H1 (cell line): ENCODE results near the gene RFC3.

Source experiments
- EZH2 ChIP-seq: fragments of 200-600 bp; sonication (generic); IDR thresholded peaks from 2 replicates; pipeline ENCODE4 v1.7.1; 2012; ENCODE audit warnings: low read depth, mild to moderate bottlenecking, moderate library complexity, low read length, inconsistent platforms; ENCODE audit not compliant: severe bottlenecking
- KDM4A ChIP-seq: IDR thresholded peaks from one replicate; pipeline ENCODE4 v1.7.1; 2012; ENCODE audit warnings: low read depth, mild to moderate bottlenecking, moderate library complexity, low read length, inconsistent platforms; ENCODE audit not compliant: severe bottlenecking
- MAX ChIP-seq: IDR thresholded peaks from 2 replicates; pipeline ENCODE4 v1.6.1; 2012; ENCODE audit warnings: inconsistent platforms
- POLR2A ChIP-seq, 2 experiments: IDR thresholded peaks; 1 replicate in 1 of 2; 2 replicates in 1 of 2; pipeline ENCODE4 v1.6.1; 2011; ENCODE audit warnings: low read depth in 2 of 2, low read length in 2 of 2, mild to moderate bottlenecking in 2 of 2; ENCODE audit errors: control extremely low read depth in 1 of 2
- POLR2AphosphoS5 ChIP-seq: IDR thresholded peaks from 2 replicates; pipeline ENCODE4 v1.6.1; 2011; ENCODE audit warnings: low read depth, low read length
- RAD21 ChIP-seq, 2 experiments: IDR thresholded peaks in 1 of 2; conservative IDR thresholded peaks in 1 of 2; 2 replicates each; pipeline ENCODE4 v1.6.1; 2011; ENCODE audit warnings: low read depth in 2 of 2, low read length in 2 of 2, improper control_type of control experiment in 1 of 2, inconsistent platforms in 1 of 2, mild to moderate bottlenecking in 1 of 2, moderate library complexity in 1 of 2
- TF ChIP-seq, protein P1 (sequence below): fragments of 300-600 bp; sonication (generic); IDR thresholded peaks from 2 replicates; pipeline ENCODE4 v1.7.1; 2012; ENCODE audit warnings: low read length, moderate library complexity, mild to moderate bottlenecking, inconsistent platforms; ENCODE audit not compliant: insufficient replicate concordance
- TF ChIP-seq, protein P2 (sequence below): IDR thresholded peaks from 2 replicates; pipeline ENCODE4 v1.6.1; 2012; ENCODE audit warnings: inconsistent platforms
- TF ChIP-seq, protein P3 (sequence below), 3 experiments: IDR thresholded peaks; 1 replicate in 2 of 3; 2 replicates in 1 of 3; pipeline versions ENCODE4 v1.5.1 to v1.6.1; 2011; ENCODE audit warnings: low read length in 3 of 3, mild to moderate bottlenecking in 3 of 3, inconsistent platforms in 2 of 3, low read depth in 1 of 3, moderate library complexity in 1 of 3; ENCODE audit not compliant: insufficient read depth in 1 of 3; ENCODE audit errors: control extremely low read depth in 1 of 3

- TF ChIP-seq, protein P1, sequence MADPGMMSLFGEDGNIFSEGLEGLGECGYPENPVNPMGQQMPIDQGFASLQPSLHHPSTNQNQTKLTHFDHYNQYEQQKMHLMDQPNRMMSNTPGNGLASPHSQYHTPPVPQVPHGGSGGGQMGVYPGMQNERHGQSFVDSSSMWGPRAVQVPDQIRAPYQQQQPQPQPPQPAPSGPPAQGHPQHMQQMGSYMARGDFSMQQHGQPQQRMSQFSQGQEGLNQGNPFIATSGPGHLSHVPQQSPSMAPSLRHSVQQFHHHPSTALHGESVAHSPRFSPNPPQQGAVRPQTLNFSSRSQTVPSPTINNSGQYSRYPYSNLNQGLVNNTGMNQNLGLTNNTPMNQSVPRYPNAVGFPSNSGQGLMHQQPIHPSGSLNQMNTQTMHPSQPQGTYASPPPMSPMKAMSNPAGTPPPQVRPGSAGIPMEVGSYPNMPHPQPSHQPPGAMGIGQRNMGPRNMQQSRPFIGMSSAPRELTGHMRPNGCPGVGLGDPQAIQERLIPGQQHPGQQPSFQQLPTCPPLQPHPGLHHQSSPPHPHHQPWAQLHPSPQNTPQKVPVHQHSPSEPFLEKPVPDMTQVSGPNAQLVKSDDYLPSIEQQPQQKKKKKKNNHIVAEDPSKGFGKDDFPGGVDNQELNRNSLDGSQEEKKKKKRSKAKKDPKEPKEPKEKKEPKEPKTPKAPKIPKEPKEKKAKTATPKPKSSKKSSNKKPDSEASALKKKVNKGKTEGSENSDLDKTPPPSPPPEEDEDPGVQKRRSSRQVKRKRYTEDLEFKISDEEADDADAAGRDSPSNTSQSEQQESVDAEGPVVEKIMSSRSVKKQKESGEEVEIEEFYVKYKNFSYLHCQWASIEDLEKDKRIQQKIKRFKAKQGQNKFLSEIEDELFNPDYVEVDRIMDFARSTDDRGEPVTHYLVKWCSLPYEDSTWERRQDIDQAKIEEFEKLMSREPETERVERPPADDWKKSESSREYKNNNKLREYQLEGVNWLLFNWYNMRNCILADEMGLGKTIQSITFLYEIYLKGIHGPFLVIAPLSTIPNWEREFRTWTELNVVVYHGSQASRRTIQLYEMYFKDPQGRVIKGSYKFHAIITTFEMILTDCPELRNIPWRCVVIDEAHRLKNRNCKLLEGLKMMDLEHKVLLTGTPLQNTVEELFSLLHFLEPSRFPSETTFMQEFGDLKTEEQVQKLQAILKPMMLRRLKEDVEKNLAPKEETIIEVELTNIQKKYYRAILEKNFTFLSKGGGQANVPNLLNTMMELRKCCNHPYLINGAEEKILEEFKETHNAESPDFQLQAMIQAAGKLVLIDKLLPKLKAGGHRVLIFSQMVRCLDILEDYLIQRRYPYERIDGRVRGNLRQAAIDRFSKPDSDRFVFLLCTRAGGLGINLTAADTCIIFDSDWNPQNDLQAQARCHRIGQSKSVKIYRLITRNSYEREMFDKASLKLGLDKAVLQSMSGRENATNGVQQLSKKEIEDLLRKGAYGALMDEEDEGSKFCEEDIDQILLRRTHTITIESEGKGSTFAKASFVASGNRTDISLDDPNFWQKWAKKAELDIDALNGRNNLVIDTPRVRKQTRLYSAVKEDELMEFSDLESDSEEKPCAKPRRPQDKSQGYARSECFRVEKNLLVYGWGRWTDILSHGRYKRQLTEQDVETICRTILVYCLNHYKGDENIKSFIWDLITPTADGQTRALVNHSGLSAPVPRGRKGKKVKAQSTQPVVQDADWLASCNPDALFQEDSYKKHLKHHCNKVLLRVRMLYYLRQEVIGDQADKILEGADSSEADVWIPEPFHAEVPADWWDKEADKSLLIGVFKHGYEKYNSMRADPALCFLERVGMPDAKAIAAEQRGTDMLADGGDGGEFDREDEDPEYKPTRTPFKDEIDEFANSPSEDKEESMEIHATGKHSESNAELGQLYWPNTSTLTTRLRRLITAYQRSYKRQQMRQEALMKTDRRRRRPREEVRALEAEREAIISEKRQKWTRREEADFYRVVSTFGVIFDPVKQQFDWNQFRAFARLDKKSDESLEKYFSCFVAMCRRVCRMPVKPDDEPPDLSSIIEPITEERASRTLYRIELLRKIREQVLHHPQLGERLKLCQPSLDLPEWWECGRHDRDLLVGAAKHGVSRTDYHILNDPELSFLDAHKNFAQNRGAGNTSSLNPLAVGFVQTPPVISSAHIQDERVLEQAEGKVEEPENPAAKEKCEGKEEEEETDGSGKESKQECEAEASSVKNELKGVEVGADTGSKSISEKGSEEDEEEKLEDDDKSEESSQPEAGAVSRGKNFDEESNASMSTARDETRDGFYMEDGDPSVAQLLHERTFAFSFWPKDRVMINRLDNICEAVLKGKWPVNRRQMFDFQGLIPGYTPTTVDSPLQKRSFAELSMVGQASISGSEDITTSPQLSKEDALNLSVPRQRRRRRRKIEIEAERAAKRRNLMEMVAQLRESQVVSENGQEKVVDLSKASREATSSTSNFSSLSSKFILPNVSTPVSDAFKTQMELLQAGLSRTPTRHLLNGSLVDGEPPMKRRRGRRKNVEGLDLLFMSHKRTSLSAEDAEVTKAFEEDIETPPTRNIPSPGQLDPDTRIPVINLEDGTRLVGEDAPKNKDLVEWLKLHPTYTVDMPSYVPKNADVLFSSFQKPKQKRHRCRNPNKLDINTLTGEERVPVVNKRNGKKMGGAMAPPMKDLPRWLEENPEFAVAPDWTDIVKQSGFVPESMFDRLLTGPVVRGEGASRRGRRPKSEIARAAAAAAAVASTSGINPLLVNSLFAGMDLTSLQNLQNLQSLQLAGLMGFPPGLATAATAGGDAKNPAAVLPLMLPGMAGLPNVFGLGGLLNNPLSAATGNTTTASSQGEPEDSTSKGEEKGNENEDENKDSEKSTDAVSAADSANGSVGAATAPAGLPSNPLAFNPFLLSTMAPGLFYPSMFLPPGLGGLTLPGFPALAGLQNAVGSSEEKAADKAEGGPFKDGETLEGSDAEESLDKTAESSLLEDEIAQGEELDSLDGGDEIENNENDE, result no peak
- TF ChIP-seq, protein P2, sequence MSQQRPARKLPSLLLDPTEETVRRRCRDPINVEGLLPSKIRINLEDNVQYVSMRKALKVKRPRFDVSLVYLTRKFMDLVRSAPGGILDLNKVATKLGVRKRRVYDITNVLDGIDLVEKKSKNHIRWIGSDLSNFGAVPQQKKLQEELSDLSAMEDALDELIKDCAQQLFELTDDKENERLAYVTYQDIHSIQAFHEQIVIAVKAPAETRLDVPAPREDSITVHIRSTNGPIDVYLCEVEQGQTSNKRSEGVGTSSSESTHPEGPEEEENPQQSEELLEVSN, result no peak
- no peak for TF ChIP-seq POLR2AphosphoS5
- no peak for TF ChIP-seq MAX
- no peak for TF ChIP-seq EZH2
- TF ChIP-seq, protein P3, sequence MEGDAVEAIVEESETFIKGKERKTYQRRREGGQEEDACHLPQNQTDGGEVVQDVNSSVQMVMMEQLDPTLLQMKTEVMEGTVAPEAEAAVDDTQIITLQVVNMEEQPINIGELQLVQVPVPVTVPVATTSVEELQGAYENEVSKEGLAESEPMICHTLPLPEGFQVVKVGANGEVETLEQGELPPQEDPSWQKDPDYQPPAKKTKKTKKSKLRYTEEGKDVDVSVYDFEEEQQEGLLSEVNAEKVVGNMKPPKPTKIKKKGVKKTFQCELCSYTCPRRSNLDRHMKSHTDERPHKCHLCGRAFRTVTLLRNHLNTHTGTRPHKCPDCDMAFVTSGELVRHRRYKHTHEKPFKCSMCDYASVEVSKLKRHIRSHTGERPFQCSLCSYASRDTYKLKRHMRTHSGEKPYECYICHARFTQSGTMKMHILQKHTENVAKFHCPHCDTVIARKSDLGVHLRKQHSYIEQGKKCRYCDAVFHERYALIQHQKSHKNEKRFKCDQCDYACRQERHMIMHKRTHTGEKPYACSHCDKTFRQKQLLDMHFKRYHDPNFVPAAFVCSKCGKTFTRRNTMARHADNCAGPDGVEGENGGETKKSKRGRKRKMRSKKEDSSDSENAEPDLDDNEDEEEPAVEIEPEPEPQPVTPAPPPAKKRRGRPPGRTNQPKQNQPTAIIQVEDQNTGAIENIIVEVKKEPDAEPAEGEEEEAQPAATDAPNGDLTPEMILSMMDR (IDR thresholded peaks at IDR 0.05; ENCODE audit: control extremely low read depth in 1 of 3, insufficient read depth in 1 of 3, low read depth in 1 of 3, low read length in 3 of 3), result no peak
- no peak for TF ChIP-seq POLR2A (IDR thresholded peaks at IDR 0.05; ENCODE audit: control extremely low read depth in 1 of 2, low read depth in 2 of 2, low read length in 2 of 2)
- TF ChIP-seq KDM4A, result no peak
- no peak for TF ChIP-seq RAD21 (IDR thresholded peaks at IDR 0.05 in 1 of 2, conservative IDR thresholded peaks at IDR 0.05 in 1 of 2; ENCODE audit: low read depth in 2 of 2, low read length in 2 of 2)
Observed at GRCh38 chr13:33828431-33829129, 10.6 kb downstream of the RFC3 start.
